HEK293 (cell line): Measurements from ENCODE around the gene BATF3.

Experiments used
- CTCF ChIP-seq: fragments of 450-650 bp; formaldehyde crosslinking; IDR thresholded peaks from 2 replicates; pipeline ENCODE4 v1.5.1; 2016; ENCODE audit warnings: missing biosample characterization, missing genetic modification characterization
- KLF17 ChIP-seq: fragments of 450-650 bp; formaldehyde crosslinking; IDR thresholded peaks from 2 replicates; pipeline ENCODE4 v1.5.1; 2016; ENCODE audit warnings: missing biosample characterization, missing genetic modification characterization
- ZNF169 ChIP-seq: fragments of 450-650 bp; formaldehyde crosslinking; IDR thresholded peaks from 2 replicates; pipeline ENCODE4 v1.5.1; 2016; ENCODE audit warnings: missing biosample characterization, missing genetic modification characterization
- ZNF530 ChIP-seq: fragments of 450-650 bp; formaldehyde crosslinking; IDR thresholded peaks from 2 replicates; pipeline ENCODE4 v1.5.1; 2016; ENCODE audit warnings: low read depth, missing biosample characterization, missing genetic modification characterization

GRCh38 chr1:212680680-212681389 is 18.8 kb downstream of the BATF3 start:
- no peak for TF ChIP-seq ZNF169 (tag by site-specific recombination)
- TF ChIP-seq CTCF, result no peak
- no peak for TF ChIP-seq ZNF530 (tag by site-specific recombination)
- TF ChIP-seq KLF17, result no peak
